Lung microvascular endothelial cell (primary cell): ENCODE results near the gene RFX1. TPM values are rescaled to one million over a fixed set of nuclear protein-coding genes. Genes with fewer than 3 reads are reported as not detected.
A peak's percentile ranks its signal among the peaks of the same experiment; 100 is the strongest.
"Not testable (repeated sequence)": the region's sequence is repeated elsewhere in the genome, so short reads cannot be mapped to it uniquely, and the experiment has no call there.

Source experiments
- DNase-seq, 2 donors: peaks; one replicate each; pipeline versions ENCODE4 v3.0.0 to v3.0.0-alpha.2; 2010; ENCODE audit warnings: low read depth in 2 of 2
- total RNA-seq: library from RNA; depleted of rRNA; stranded (reverse); fragments of >200 nt; gene quantifications from 2 replicates; pipeline ENCODE4 v1.2.1, GENCODE V29; 2014

The RFX1 gene
- total RNA-seq, 1 donor from 2014 or later, result 2.2 TPM

GRCh38 chr19:14027856-14028450 is 21.8 kb upstream of the RFX1 start, which contains the start of gene RLN3:
Gene RLN3 (plus strand): TSS chr19:14028148. CDS start chr19:14028205, 57 bp downstream.
- no peak for DNase-seq

GRCh38 chr19:14026652-14027192 is 20.6 kb upstream of the RFX1 start:
- DNase-seq, result not testable (repeated sequence)

GRCh38 chr19:14023404-14024235 is 17.5 kb upstream of the RFX1 start:
- DNase-seq, result peak; percentile 72 to 91

GRCh38 chr19:14022469-14022868 is 16.3 kb upstream of the RFX1 start:
- DNase-seq, result no peak

GRCh38 chr19:14021474-14021873 is 15.4 kb upstream of the RFX1 start:
- no peak for DNase-seq

- not testable (repeated sequence) for DNase-seq
Observed at GRCh38 chr19:14019739-14020138, 13.6 kb upstream of the RFX1 start.

GRCh38 chr19:14019100-14019499 is 13.0 kb upstream of the RFX1 start:
- no peak for DNase-seq

GRCh38 chr19:14015524-14016035 is 9.5 kb upstream of the RFX1 start:
- no peak for DNase-seq

- DNase-seq, result no peak
Observed at GRCh38 chr19:14012378-14012915, 6.3 kb upstream of the RFX1 start.

GRCh38 chr19:14006766-14007562 is 844 bp upstream of the RFX1 start:
- no peak for DNase-seq

GRCh38 chr19:14005349-14006084 is 603 bp downstream of the RFX1 start:
- peak; percentile 92 to 96 for DNase-seq

GRCh38 chr19:14004619-14005348 is 1.3 kb downstream of the RFX1 start:
- peak; percentile 44 to 78 for DNase-seq

- DNase-seq, result peak; percentile 52 to 69
Observed at GRCh38 chr19:14003251-14004055, 2.7 kb downstream of the RFX1 start.

GRCh38 chr19:14002571-14003250 is 3.4 kb downstream of the RFX1 start:
- DNase-seq, result no peak

- DNase-seq, result no peak
Observed at GRCh38 chr19:14000691-14001375, 5.3 kb downstream of the RFX1 start.

GRCh38 chr19:13999085-13999484 is 7.0 kb downstream of the RFX1 start:
- DNase-seq, result no peak

- no peak for DNase-seq
Observed at GRCh38 chr19:13998426-13998825, 7.7 kb downstream of the RFX1 start.

GRCh38 chr19:13997631-13997962 is 8.5 kb downstream of the RFX1 start:
- DNase-seq, result no peak
